Panc1 (cell line): ENCODE results near the gene NFIB. TPM values are rescaled to one million over a fixed set of nuclear protein-coding genes. Genes with fewer than 3 reads are reported as not detected.
A peak's percentile ranks its signal among the peaks of the same experiment; 100 is the strongest.

Experiments
- ATAC-seq: fragments of 200-7000 bp; cut with Tn5 transposase; 2 replicates; pipeline ENCODE4 v1.9.1; 2020; ENCODE audit warnings: mild to moderate bottlenecking, moderate library complexity
- BruUV-seq: library from RNA; stranded (reverse); fragments of 400-500 nt; replicated peaks from 2 replicates; lab custom pipeline; 2021; lab: Mats Ljungman, UMichigan
- CTCF ChIA-PET: fragments of 300-600 bp; sonication (Branson Sonifier 250); formaldehyde crosslinking; loops from one replicate; lab custom pipeline; 2022; ENCODE audit warnings: antibody characterized with exemption; lab: Charles Lee
- POLR2A ChIA-PET: fragments of 300-600 bp; sonication (Branson Sonifier 250); formaldehyde crosslinking; loops from one replicate; lab custom pipeline; 2022; ENCODE audit warnings: antibody characterized with exemption; lab: Charles Lee
- DNase-seq: peaks from one replicate; pipeline ENCODE4 v3.0.0-alpha.2; 2010; ENCODE audit warnings: low read depth, low spot score
- H3K27ac ChIP-seq: 2 replicates; pipeline ENCODE4 v1.5.1; 2011; ENCODE audit warnings: mild to moderate bottlenecking, low read length, inconsistent platforms
- H3K27me3 ChIP-seq: fragments of 200-500 bp; sonication (Bioruptor generic); 2 replicates; pipeline ENCODE4 v1.6.0; 2014; ENCODE audit warnings: low read length, inconsistent platforms; ENCODE audit not compliant: control insufficient read depth, insufficient read depth
- H3K36me3 ChIP-seq: fragments of 200-500 bp; sonication (Bioruptor generic); 2 replicates; pipeline ENCODE4 v1.5.1; 2014; ENCODE audit warnings: inconsistent platforms, mild to moderate bottlenecking, low read length, moderate library complexity; ENCODE audit not compliant: control insufficient read depth, insufficient read depth
- H3K4me1 ChIP-seq: 2 replicates; pipeline ENCODE4 v1.5.1; 2011; ENCODE audit warnings: inconsistent platforms, mild to moderate bottlenecking, low read length, moderate library complexity; ENCODE audit not compliant: control insufficient read depth, insufficient read depth
- H3K4me3 ChIP-seq, 2 experiments: 2 replicates each; pipeline ENCODE4 v1.5.1; 2011 to 2012; ENCODE audit warnings: low read depth in 2 of 2, low read length in 2 of 2, mild to moderate bottlenecking in 2 of 2, inconsistent platforms in 1 of 2, moderate library complexity in 1 of 2
- H3K9me3 ChIP-seq: fragments of 200-500 bp; sonication (Bioruptor generic); 2 replicates; pipeline ENCODE4 v1.5.1; 2014; ENCODE audit warnings: low read depth, mild to moderate bottlenecking, inconsistent platforms, low read length, moderate library complexity; ENCODE audit not compliant: control insufficient read depth, insufficient read depth
- POLR2AphosphoS5 ChIP-seq: IDR thresholded peaks from 2 replicates; pipeline ENCODE4 v1.6.1; 2012; ENCODE audit warnings: mild to moderate bottlenecking, low read depth, low read length, moderate library complexity
- SIN3A ChIP-seq: IDR thresholded peaks from 2 replicates; pipeline ENCODE4 v1.6.1; 2012; ENCODE audit warnings: low read depth, mild to moderate bottlenecking, low read length, moderate library complexity, borderline replicate concordance; ENCODE audit not compliant: insufficient read depth
- TCF7L2 ChIP-seq: IDR thresholded peaks from 2 replicates; pipeline ENCODE4 v1.6.1; 2011; ENCODE audit warnings: mild to moderate bottlenecking, low read depth, low read length, inconsistent platforms
- in situ Hi-C: cut with HindIII; loops from 2 replicates; pipeline ENCODE4 v1.10.0; 2016; ENCODE audit warnings: low sequenced_read_pairs, low pct_unique_long_range_greater_than_20kb
- intact Hi-C: fragments of 100-400 bp; cut with micrococcal nuclease; formaldehyde crosslinking; loops from one replicate; pipeline ENCODE4 v1.10.0; 2022; ENCODE audit not compliant: unreplicated experiment
- total RNA-seq: library from RNA; stranded (reverse); gene quantifications from one replicate; pipeline ENCODE4 v1.2.1, GENCODE V29; 2021; ENCODE audit not compliant: unreplicated experiment
- TF ChIP-seq, protein P1 (sequence below), 2 experiments: IDR thresholded peaks; 2 replicates each; pipeline ENCODE4 v1.6.1; 2011 to 2012; ENCODE audit warnings: low read depth in 2 of 2, control low read depth in 1 of 2, low read length in 1 of 2, mild to moderate bottlenecking in 1 of 2, moderate library complexity in 1 of 2; ENCODE audit not compliant: insufficient read depth in 1 of 2
- TF ChIP-seq, protein P2 (sequence below): fragments of 450-650 bp; IDR thresholded peaks from 2 replicates; pipeline ENCODE4 v1.5.1; 2017; ENCODE audit warnings: mild to moderate bottlenecking

Gene NFIB
- total RNA-seq, 1 experiment from 2014 or later, result 26.7 TPM

DNA sequence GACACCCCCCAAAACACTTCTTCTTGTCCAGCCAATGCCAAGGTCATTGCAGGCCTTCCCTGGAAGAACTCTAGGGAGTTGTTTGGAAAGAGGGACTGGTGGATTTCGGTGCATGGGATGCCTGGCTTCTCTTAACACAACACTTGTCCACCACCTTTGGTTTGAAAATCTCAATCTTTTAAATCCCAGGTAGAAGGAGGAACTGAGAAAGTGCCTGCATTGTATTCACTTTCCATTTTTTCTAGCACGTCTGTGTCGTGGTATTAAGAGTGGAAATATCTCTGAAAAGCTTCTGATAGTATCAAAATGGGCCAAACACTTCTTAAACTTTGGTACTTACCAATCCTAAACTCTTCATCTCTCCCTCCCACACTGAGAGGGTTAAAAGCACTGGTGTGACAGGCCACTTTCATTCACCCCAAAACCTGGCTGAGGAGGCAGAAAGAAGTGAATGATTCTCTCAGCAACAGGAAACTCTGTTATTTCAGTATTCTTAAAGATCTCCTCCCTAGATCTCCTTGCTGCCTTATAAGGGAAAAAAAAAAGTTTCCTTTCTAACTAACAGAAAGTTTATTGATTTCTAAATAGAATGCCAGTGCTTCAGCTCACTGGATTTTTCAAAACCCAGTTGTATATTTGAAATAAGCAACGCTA is 3.9 kb upstream of the NFIB start:
- Histone ChIP-seq H3K4me1 (peaks cover 4% of the 10 kb centered on the region), H3K4me3 (peak overlapping the region; percentile 3 to 60; a peak in 3 of 4 replicates), H3K9me3 (no peaks in the 10 kb centered on the region), H3K27me3 (no peaks in the 10 kb centered on the region), H3K27ac (peak overlapping the region; percentile 84), H3K36me3 (no peaks in the 10 kb centered on the region)
- no TSS peak for BruUV-seq
- ATAC-seq, result no peak
- no peak for DNase-seq
- in situ Hi-C loops (no loop called here), intact Hi-C loops (no loop called here)
- ChIA-PET POLR2A (no interaction called here), CTCF (no interaction called here)
- TF ChIP-seq POLR2AphosphoS5 (no peak), TCF7L2 (no peak), SIN3A (no peak)
- TF ChIP-seq, protein P1, sequence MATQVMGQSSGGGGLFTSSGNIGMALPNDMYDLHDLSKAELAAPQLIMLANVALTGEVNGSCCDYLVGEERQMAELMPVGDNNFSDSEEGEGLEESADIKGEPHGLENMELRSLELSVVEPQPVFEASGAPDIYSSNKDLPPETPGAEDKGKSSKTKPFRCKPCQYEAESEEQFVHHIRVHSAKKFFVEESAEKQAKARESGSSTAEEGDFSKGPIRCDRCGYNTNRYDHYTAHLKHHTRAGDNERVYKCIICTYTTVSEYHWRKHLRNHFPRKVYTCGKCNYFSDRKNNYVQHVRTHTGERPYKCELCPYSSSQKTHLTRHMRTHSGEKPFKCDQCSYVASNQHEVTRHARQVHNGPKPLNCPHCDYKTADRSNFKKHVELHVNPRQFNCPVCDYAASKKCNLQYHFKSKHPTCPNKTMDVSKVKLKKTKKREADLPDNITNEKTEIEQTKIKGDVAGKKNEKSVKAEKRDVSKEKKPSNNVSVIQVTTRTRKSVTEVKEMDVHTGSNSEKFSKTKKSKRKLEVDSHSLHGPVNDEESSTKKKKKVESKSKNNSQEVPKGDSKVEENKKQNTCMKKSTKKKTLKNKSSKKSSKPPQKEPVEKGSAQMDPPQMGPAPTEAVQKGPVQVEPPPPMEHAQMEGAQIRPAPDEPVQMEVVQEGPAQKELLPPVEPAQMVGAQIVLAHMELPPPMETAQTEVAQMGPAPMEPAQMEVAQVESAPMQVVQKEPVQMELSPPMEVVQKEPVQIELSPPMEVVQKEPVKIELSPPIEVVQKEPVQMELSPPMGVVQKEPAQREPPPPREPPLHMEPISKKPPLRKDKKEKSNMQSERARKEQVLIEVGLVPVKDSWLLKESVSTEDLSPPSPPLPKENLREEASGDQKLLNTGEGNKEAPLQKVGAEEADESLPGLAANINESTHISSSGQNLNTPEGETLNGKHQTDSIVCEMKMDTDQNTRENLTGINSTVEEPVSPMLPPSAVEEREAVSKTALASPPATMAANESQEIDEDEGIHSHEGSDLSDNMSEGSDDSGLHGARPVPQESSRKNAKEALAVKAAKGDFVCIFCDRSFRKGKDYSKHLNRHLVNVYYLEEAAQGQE (IDR thresholded peaks at IDR 0.05; ENCODE audit: insufficient read depth in 1 of 2, low read depth in 2 of 2, low read length in 1 of 2), result no peak
- TF ChIP-seq, protein P2, sequence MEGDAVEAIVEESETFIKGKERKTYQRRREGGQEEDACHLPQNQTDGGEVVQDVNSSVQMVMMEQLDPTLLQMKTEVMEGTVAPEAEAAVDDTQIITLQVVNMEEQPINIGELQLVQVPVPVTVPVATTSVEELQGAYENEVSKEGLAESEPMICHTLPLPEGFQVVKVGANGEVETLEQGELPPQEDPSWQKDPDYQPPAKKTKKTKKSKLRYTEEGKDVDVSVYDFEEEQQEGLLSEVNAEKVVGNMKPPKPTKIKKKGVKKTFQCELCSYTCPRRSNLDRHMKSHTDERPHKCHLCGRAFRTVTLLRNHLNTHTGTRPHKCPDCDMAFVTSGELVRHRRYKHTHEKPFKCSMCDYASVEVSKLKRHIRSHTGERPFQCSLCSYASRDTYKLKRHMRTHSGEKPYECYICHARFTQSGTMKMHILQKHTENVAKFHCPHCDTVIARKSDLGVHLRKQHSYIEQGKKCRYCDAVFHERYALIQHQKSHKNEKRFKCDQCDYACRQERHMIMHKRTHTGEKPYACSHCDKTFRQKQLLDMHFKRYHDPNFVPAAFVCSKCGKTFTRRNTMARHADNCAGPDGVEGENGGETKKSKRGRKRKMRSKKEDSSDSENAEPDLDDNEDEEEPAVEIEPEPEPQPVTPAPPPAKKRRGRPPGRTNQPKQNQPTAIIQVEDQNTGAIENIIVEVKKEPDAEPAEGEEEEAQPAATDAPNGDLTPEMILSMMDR, result no peak

DNA sequence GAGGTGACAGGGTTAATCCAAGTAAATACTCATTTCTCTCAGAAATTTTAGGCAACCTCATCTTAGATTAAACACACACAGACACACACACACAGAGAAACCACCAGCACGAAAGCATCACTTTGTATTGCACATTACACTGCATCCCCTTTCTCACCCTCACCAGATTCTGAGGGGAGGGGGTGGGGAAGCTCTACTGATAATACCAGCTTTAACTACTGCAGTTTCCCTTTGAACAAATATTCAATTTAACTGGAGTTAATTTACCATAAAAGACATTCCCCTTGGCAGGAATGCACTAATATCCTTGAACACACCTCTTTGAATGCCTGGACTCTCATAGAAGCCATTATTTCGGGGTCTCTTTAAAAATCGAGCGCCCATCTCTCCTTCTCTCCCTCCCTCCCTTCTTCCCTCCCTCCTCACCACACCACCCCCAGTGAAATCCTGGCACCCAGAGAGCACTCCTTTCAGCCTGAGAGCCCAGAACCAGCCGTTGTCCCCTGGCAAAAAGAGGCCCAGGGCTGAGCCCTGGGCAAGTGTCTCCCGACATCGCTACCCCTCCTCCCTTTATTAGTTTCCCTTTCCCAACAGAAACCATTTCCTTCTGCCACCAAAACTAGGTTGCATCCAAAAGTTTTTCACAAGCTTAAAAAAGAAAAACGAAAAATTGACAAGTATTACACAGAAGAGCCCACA is 2.8 kb upstream of the NFIB start:
- Histone ChIP-seq H3K9me3 (no peaks in the 10 kb centered on the region), H3K27ac (peak overlapping the region; percentile 84), H3K4me1 (peaks cover 4% of the 10 kb centered on the region), H3K36me3 (no peaks in the 10 kb centered on the region), H3K4me3 (peak overlapping the region; percentile 41 to 60), H3K27me3 (no peaks in the 10 kb centered on the region)
- BruUV-seq, result no TSS peak
- no peak for TF ChIP-seq SIN3A
- no peak for TF ChIP-seq POLR2AphosphoS5
- TF ChIP-seq, protein P1 (IDR thresholded peaks at IDR 0.05; ENCODE audit: insufficient read depth in 1 of 2, low read depth in 2 of 2, low read length in 1 of 2), result no peak
- TF ChIP-seq, protein P2, result no peak
- TF ChIP-seq TCF7L2, result no peak
- intact Hi-C loops (no loop called here), in situ Hi-C loops (no loop called here)
- POLR2A ChIA-PET, result interaction anchor here (0.7 kb wide), 1 partner anchor 40 kb away, joined by 4 read pairs; no protein-coding TSS in a partner anchor
- DNase-seq (no peak), ATAC-seq (no peak)
- CTCF ChIA-PET, result no interaction called here
